NCI-H226 (cell line): ENCODE measurements around the gene EPB41L2.
"Not testable (repeated sequence)": the region's sequence is repeated elsewhere in the genome, so short reads cannot be mapped to it uniquely, and the experiment has no call there.

ENCODE experiments used
- DNase-seq: peaks from one replicate; pipeline ENCODE4 v3.0.0-alpha.2; 2015

Gene EPB41L2

DNA sequence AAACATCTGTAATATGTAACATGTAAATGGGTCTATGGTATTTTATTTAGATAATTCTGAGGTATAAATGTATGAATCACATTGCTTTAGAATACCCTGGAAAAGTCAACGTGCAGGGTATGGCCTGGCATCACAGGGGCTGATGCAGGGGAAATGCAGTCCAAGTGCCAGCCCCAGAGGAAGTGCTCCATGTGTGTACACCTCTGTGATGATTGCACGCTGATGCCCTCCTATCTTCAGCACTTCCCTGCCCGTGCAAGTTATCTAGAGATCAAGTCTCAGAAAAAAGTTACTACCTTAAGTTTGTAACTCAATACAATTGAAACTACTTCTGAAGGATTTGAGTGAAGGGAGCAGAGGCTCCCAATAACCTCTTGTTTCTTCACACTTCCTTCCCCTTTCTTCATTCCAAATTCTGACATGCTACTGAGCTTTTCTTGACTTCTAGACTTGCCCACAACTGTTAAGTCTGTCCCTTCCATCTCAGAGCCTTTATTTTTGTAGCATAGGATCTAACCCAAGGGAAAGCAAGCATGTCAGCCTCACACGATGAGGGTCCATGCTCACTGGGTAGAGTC, 233.6 kb downstream of the EPB41L2 start:
- no peak for DNase-seq

DNA sequence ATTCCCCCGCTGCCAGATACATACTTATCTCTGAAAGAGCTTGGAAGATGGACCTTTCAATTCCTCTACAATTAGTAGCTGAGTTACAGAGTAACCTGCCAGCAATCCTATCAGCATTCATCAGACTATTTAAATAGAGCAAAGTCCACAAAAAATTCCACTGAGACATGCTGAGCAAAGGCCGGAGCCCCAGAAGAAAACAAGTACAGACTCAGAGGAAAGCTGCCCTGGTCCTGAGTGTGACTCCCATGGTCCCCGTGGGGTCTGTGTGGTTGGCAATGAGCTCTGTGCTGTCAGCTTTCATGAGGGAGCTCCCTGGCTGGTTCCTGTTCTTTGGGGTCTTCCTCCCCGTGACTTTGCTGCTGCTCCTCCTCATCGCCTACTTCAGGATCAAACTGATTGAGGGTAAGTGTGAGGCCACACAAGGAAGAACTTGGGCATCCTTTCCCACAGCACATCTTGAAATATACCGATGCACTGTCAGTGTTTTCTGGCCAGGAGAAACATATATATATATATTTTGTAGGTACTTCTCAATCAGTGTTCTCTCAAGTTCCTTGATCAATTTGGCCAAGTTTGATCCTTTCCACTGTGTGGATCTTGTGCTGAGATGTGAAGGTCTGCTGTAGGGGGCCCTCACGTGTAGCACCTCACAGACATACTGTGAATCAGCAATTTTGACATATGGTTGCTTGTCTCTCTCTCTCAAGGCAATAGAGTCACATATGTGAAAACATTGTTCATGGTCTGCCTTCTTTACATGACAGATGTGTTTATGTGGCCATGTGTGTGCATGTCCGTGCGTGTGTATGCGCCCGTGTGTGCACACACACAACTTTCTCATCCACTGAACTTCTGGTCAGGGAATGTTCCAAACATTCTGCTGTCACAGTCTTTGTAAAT, 235.5 kb downstream of the EPB41L2 start, which contains the start of gene SMLR1:
Gene SMLR1 (plus strand): TSS at position 160 of the 903 bp plus-strand sequence. CDS start 8 bp downstream, at position 168.
- DNase-seq: no peak

DNA sequence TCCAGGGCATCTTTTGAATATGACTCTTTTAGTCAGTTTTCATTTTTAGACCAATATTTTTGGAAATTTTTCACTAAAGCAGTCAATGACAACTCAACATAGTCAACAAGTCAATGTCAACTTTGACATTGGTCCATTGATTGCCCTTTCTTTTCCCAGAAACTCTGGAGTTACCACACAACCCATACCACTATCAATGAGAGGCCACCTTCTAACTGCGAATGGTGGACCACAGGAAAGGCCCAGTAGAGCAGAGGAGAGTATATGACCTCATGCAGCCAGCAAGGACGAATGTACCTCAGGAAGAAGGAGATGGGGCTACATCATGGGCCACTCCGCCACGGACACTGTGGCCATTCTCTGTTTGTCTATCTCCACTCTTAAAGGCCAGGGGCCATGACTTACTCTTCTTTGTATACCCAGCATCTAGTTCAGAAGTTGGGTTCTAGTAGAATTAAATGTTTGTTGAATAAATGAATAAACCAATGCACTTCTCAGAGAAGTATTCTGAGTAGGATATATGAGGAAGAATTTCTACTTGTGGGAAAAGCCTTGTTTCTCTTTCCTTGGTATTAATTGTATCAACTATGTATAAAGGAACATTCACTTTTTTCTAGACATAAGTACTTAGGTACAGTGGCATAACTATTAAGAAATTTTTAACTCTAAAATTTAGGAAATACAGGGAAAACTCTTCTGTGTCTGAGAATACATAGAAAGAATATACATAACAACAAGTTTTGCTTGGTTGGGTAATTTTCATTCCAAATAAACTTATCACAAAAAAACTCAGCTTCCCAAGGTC, 236.4 kb downstream of the EPB41L2 start:
- DNase-seq: no peak

DNA sequence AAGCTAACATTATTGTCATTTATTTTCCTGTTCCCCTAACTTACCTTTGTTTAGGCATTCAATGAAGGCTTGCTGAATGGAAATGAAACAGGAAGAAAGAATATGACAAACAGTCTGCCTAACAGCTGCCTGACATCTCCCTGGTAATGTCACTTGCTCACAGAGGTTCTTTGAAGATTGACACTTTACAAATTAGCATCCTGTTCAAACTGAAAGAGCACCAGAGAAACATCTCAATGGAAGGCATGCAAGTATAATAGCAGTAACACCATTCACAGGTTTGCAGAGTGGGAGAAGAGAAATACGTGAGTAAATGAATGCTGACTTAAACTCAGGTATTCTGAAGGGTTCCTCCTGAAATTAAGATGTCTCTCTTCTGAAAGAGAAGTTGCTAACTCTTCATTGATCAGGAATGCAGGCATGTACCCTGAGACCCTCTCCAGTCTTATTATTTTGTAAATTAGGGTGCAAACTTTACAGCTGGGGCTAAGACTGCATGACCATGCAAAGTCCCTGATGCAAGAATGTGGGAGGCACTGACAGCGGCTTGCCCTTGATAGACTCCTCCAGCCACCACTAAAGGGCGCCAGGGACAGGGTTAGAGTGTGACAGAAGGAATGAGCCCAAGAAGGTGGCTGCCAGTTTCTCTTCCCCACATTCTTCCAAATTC, 237.1 kb downstream of the EPB41L2 start:
- DNase-seq: no peak

DNA sequence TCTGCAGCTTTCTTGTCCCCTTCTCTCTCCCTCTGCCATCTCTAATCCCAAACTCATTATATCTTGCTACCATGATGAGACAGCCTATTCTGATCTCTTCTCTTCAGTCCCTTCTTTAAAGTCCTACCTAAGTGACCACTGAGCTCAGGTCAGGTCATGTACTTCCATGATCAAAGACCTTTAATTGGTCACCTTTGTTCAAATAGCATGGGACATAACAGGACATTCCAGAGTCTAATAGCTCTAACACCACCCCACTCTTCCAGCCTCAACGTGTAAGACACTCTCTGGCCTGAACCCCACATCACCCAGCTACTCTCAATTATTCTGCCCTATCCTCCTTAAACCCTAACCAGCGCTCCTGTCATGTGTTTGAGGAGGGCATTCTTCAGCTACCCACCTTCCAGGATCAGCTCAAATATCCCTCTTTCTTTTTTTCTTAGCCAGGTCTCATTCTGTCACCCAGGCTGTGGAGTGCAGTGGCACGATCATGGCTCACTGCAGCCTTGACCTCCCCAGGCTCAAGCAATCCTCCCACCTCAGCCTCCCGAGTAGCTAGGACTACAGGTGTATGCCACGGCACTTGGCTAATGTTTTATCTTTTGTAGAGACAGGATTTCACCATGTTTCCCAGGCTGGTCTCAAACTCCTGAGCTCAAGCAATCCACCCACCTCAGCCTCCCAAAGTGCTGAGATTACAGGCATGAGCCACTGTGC, 237.9 kb downstream of the EPB41L2 start:
- no peak for DNase-seq

DNA sequence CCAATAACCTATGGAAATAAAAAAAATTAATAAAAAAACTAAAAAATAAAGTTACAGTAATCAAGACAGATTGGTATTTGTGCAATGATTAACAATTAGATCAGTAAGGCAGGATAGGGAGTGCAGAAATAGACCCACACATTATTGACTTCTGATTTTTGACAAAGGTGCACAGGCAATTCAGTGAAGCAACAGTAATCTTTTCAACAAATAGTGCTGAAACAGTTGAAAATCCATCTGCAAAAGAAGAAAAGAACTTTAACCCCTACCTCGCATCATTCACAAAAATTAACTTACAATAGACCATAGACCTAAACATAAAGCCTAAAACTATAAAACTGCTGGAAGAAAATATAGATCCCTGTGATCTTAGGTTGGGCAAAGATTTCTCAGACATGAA, 240.3 kb downstream of the EPB41L2 start:
- DNase-seq: no peak

DNA sequence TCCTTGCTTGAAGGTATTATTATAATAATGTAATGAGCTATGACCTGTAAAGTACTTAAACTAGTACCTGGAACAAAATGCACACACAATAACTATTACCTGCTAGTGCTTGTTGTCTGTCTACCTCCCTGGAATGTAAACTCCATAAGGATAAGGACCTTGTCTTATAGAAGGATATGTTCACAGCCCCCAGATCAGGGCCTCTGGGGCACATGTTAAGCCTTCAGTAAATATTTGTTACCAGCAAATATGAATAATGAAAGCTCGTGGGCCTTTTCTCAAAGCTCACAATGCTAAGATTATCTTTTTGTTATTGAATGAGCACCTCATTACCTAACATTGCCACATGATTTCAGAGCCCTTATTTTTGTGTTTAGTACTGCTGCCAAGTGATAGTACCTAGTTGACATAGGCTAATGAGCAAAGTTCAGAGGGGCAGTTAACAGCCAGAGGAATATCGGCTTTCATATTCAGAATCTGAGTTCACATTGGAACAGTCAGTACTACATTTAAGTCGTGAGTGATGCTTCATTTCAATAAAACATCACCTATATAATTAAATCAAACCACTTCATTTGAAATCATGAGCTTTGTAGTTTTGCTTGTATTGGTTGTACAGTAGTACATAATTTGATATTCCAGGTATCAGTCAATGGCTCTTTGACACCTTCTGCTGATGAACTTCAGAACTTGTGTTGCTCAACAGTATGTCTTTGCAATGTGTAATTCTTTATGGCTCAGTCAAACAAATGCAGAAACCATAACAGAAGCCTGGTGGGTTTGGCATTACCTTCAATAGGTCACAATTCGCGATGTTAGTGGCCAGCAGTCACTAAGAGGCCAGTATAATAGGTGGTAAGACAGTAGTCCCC, 247.6 kb downstream of the EPB41L2 start:
- no peak for DNase-seq

DNA sequence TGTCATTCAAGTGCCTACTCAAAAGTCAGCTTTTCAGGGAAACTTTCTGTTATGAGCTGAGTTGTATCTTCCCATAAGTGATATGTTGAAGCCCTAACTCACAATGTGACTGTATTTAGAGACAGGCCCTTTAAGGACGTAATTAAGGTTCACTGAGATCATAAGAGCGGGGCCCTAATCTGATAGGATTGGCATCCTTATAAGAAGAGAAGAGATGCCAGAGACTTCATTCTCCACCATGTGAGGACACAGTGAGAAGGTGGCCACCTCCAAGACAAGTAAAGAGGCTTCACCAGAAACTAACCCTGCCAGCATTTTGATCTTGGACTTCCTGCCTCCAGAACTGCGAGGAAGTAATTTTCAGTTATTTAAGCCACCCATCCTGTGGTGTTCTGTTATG, 248.5 kb downstream of the EPB41L2 start:
- DNase-seq: no peak

DNA sequence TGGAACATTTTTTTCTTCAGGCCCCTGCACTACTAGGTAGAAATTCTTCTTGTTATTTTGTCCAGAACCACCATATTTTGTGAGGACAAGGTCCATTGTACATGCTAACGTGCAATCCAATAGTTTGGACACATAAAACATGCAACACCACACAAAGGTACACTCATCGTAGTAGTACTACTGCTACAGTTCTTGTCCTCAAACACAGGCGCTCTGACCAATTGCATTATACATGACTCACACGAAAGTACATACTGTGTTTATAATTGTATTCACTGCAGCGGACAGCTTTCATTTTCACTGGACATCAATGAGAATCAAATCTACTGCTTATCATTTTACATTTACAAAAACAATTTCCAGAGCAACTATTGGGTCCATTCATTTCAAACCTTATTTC, 251.1 kb downstream of the EPB41L2 start:
- DNase-seq: no peak

DNA sequence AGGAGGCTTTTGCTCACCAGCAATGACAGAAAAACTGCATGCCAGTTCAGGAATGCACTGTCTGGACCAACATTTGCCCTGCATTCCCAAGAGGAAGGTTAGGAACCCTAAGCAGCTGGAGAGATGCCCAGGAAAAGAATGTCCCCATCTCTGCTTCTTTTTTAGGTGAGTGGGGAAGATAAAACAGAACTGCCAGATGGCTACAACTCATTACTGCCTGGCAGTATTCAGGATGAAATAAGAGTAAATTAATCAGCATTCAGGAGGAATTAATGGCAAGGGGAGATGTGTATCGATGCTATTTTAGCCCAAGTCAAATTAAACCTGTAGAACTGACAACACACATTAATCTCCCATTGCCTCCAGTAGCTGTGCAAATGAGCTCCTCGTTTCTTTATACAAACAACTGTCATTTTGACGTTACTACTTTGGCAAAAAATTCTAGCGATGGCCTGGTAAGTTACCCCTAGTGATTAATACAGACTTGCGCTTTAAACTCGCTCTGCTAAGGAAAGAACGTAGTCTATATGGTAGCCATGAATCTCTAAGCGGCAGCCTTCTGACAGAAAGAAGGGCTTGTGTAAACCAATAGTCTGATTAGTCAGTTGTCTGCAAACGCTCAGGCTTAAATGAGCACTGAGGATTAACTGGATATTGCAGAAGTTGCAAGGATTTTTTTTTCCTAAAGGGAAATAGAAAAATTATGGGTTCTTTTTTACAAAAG, 252.6 kb downstream of the EPB41L2 start:
- no peak for DNase-seq

DNA sequence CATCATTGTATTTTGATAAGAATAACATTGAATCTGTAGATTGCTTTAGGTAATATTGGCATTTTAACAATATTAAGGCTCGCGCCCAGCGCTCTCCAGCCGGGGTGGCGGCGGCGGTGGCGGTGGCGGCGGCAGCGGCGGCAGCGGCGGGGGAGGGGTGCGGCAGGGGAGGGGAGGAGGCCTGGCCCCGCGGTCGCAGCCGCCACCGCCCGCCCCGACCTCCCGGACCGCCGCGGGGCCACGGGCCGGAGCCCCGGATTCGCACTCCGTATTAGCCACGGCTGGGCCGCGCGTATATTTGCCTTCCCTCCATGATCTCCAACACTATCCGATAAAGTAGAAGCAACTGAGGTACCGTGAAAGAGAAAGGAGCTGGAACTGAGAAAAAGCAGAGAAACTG, 261.7 kb downstream of the EPB41L2 start:
- DNase-seq: not testable (repeated sequence)

DNA sequence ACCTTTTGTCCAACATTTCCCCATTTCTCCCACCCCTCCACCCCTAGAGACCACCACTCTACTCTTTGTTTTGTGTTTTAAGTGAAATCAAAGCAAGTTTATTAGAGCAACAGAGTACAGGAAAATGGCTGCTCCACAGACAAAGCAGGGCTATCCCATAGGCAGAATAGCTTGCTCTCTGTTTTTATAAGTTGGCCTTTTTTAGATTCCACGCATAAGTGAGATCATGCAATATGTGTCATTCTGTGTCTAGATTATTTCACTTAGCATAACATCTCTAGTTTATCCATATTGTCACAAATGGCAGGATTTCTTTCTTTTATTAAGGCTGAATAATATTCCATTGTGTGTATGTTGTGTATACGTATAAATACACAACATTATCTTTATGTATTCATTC, 266.0 kb downstream of the EPB41L2 start:
- DNase-seq: no peak

DNA sequence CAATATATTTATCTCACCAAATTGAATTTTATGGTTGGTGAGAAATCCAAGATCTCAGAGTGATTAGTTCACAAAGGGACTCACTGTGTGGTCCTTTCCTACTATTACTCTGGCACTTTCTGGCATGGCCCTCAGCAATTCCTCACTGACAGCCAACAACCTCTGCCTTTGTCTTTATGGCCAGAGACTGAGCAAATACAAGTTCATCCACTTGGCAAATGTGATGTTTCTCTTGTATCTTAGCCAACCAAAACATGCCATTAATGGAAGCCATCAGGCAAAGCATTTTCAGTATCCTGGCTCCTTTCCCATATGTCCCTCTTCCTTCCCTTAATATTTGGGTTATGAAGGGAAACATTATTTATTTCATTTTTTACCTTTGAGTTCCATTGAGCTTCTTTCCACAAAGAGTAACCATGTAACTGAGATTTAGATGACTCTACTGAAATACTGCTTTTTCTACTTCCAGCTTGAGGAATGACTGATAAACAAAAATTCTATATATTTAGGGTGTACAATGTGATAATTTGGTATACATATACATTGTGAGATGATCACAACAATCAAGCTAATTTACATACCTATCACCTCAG, 266.6 kb downstream of the EPB41L2 start:
- peak; percentile 45 for DNase-seq

DNA sequence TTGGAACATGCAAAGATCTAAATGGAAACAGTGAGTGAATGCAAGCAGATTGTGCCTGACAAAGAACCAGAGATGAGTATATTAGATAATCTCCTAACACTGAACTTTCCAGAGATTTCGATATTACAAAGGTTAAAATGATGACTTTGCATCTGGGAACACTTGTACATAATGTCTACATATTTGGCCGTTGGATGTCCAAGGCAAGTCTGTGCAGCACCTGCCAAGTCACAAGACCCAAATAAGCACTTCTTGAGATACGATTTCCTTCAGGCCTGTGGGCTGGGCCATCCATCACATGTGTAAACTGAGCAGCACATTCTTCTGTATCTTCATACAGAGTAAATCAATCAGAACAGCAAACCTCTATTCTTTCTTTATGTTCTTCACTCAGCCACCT, 268.3 kb downstream of the EPB41L2 start:
- DNase-seq: no peak

DNA sequence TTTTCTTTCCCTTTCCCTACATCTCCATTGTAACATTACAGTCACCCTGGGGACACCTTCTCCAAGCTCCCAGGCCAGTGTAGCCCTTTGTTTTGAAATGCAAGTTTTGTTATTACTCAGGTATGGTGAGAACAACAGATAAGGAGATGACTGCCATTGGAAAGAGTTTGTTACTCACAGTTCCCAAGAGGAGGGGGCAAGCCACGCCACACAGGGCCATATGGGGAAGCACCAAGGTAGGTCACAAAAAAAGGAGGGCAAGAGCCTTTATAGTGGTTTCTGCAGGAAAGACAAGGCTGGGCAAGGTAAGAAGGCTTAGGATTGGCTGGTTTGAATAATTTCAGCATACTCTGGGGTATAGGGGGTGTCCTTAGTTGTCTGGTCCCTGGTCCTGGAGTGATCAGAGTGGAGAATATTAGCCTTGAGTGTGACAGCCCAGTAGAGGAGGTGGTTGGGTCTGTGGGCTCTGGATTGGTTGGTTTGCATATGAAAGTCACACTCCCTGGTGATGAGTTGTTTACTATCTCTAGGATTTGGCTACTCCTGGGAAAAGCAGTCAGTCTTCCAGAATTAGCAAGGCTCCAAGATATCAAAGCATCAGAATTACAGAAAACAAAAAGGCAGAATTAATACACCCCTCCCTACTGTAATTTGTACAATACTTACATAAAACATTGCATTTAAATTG, 268.9 kb downstream of the EPB41L2 start:
- no peak for DNase-seq
